DND-41 (cell line): ENCODE results near the gene TBX4.

Source experiments
- EZH2 ChIP-seq: IDR thresholded peaks from 3 replicates; pipeline ENCODE4 v1.6.1; 2012; ENCODE audit warnings: borderline replicate concordance, low read depth, mild to moderate bottlenecking, moderate library complexity, low read length, inconsistent platforms; ENCODE audit not compliant: severe bottlenecking
- TF ChIP-seq, protein P1 (sequence below): IDR thresholded peaks from 2 replicates; pipeline ENCODE4 v1.5.1; 2012; ENCODE audit warnings: borderline replicate concordance, low read length, moderate library complexity, mild to moderate bottlenecking; ENCODE audit not compliant: poor library complexity, severe bottlenecking; ENCODE audit errors: extremely low read depth

- TF ChIP-seq, protein P1, sequence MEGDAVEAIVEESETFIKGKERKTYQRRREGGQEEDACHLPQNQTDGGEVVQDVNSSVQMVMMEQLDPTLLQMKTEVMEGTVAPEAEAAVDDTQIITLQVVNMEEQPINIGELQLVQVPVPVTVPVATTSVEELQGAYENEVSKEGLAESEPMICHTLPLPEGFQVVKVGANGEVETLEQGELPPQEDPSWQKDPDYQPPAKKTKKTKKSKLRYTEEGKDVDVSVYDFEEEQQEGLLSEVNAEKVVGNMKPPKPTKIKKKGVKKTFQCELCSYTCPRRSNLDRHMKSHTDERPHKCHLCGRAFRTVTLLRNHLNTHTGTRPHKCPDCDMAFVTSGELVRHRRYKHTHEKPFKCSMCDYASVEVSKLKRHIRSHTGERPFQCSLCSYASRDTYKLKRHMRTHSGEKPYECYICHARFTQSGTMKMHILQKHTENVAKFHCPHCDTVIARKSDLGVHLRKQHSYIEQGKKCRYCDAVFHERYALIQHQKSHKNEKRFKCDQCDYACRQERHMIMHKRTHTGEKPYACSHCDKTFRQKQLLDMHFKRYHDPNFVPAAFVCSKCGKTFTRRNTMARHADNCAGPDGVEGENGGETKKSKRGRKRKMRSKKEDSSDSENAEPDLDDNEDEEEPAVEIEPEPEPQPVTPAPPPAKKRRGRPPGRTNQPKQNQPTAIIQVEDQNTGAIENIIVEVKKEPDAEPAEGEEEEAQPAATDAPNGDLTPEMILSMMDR = no peak
- TF ChIP-seq EZH2 = no peak
Measured at GRCh38 chr17:61455324-61456060, 3.3 kb downstream of the TBX4 start.
